Gastroesophageal sphincter (tissue), 3 donors: ENCODE measurements around the gene RAB3C.

Experiments
- POLR2A ChIP-seq, 2 donors: fragments of 450-650 bp; IDR thresholded peaks; one replicate each; pipeline ENCODE4 v1.6.1; 2017; ENCODE audit warnings: antibody characterized with exemption in 2 of 2, mild to moderate bottlenecking in 2 of 2, moderate library complexity in 1 of 2
- POLR2AphosphoS5 ChIP-seq: sonication (generic); formaldehyde crosslinking; IDR thresholded peaks from one replicate; pipeline ENCODE4 v1.6.1; 2017; ENCODE audit warnings: antibody characterized with exemption
- TF ChIP-seq, protein P1 (sequence below), 4 experiments: fragments of 200-600 bp in 2 of 4; fragments of 450-650 bp in 2 of 4; sonication (generic) in 1 of 4; IDR thresholded peaks; one replicate each; pipeline ENCODE4 v1.5.1; 2017 to 2019; ENCODE audit warnings: antibody characterized with exemption in 4 of 4, mild to moderate bottlenecking in 2 of 4, moderate library complexity in 2 of 4

DNA sequence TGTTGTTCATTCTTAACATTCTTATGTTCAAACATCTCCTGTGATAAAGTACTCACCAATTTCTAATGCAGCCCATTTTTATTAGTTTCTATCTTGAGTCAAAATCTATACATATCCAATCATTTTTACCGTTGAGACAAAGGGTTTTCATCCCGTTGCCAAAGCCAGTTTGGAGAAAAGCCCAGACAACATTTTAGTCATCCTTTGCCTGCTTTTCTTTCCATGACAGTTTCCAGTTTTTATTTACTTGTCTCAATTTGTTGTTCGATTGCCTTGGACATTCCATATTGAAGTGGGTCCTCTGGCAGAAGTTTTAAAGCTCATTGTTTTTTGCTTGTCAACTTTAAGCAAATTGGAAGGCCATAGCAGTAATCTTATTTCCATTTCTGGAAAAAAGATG is 123.9 kb downstream of the RAB3C start:
- TF ChIP-seq, protein P1, sequence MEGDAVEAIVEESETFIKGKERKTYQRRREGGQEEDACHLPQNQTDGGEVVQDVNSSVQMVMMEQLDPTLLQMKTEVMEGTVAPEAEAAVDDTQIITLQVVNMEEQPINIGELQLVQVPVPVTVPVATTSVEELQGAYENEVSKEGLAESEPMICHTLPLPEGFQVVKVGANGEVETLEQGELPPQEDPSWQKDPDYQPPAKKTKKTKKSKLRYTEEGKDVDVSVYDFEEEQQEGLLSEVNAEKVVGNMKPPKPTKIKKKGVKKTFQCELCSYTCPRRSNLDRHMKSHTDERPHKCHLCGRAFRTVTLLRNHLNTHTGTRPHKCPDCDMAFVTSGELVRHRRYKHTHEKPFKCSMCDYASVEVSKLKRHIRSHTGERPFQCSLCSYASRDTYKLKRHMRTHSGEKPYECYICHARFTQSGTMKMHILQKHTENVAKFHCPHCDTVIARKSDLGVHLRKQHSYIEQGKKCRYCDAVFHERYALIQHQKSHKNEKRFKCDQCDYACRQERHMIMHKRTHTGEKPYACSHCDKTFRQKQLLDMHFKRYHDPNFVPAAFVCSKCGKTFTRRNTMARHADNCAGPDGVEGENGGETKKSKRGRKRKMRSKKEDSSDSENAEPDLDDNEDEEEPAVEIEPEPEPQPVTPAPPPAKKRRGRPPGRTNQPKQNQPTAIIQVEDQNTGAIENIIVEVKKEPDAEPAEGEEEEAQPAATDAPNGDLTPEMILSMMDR (IDR thresholded peaks at IDR 0.05), result no peak
- TF ChIP-seq POLR2AphosphoS5 (no peak), POLR2A (IDR thresholded peaks at IDR 0.05) (no peak)
